ENCODE measurements around the gene COL4A1.
"Not testable (repeated sequence)": the region's sequence is repeated elsewhere in the genome, so short reads cannot be mapped to it uniquely, and the experiment has no call there.

COL4A1 gene

GRCh38 chr13:110319397-110319773, 12.4 kb upstream of the COL4A1 start:
- no peak for TF ChIP-seq CTCF (IDR thresholded peaks at IDR 0.05; ENCODE audit: extremely low read depth, missing control alignments)
- DNase-seq (ENCODE audit: low spot score): no peak

- DNase-seq (ENCODE audit: low spot score): no peak
- no peak for TF ChIP-seq CTCF (IDR thresholded peaks at IDR 0.05; ENCODE audit: extremely low read depth, missing control alignments)
Observed at GRCh38 chr13:110318920-110319319, 12.0 kb upstream of the COL4A1 start.

GRCh38 chr13:110317496-110318195, 10.7 kb upstream of the COL4A1 start:
- DNase-seq (ENCODE audit: low spot score): no peak
- no peak for TF ChIP-seq CTCF (IDR thresholded peaks at IDR 0.05; ENCODE audit: extremely low read depth, missing control alignments)

GRCh38 chr13:110317093-110317492, 10.1 kb upstream of the COL4A1 start:
- no peak for DNase-seq (ENCODE audit: low spot score)
- TF ChIP-seq CTCF (IDR thresholded peaks at IDR 0.05; ENCODE audit: extremely low read depth, missing control alignments): no peak

GRCh38 chr13:110316196-110316595, 9.2 kb upstream of the COL4A1 start:
- DNase-seq (ENCODE audit: low spot score): no peak
- TF ChIP-seq CTCF (IDR thresholded peaks at IDR 0.05; ENCODE audit: extremely low read depth, missing control alignments): no peak

GRCh38 chr13:110314516-110315245, 7.7 kb upstream of the COL4A1 start:
- no peak for TF ChIP-seq CTCF (IDR thresholded peaks at IDR 0.05; ENCODE audit: extremely low read depth, missing control alignments)
- DNase-seq (ENCODE audit: low spot score): no peak

GRCh38 chr13:110313733-110314132, 6.8 kb upstream of the COL4A1 start:
- not testable (repeated sequence) for DNase-seq (ENCODE audit: low spot score)

- DNase-seq (ENCODE audit: low spot score): not testable (repeated sequence)
Observed at GRCh38 chr13:110313261-110313660, 6.3 kb upstream of the COL4A1 start.
